ENCODE measurements around the gene NIM1K.
"Not testable (repeated sequence)": the region's sequence is repeated elsewhere in the genome, so short reads cannot be mapped to it uniquely, and the experiment has no call there.

NIM1K gene

DNA sequence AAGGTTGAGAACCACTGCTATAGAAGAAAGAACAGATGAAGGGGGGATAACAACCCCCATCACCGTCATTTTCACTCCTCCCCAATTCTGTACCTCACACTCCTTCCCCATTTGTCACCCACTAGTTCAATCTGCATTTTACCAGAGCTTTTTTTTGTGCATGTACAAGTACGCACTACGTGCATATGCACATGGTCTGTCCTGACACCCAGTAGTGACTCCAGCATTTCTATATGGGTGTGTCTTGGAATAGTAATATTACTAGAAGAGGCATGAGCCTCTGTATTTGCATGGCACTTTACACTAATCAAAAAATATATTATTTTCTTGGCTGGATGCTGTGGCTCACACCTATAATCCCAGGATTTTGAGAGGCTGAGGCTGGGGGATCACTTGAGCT lies 38.7 kb downstream of the NIM1K start:
- no peak for DNase-seq (ENCODE audit: low spot score)

DNA sequence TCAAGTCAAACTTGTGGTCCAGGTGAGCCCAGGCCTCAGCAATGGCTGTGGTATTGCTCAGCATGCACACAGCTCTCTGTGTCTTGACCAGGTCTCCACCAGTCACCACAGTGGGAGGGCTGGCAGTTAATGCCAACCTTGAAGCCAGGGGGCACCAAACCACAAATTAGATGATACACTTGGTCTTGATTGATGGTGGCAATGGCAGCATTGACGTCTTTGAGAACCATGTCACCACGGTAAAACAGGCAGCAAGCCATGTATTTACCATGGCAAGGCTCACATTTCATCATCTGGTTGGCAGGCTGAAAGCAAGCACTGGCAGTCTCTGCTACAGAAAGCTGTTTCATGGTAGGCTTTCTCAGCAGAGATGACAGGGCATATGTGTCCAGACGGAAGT lies 40.0 kb downstream of the NIM1K start:
- no peak for DNase-seq (ENCODE audit: low spot score)

GRCh38 chr5:43232943-43233833 lies 41.2 kb downstream of the NIM1K start:
- no peak for DNase-seq (ENCODE audit: low spot score)

- DNase-seq (ENCODE audit: low spot score), result no peak
These were observed 41.9 kb downstream of the NIM1K start for GRCh38 chr5:43233946-43234345.

DNA sequence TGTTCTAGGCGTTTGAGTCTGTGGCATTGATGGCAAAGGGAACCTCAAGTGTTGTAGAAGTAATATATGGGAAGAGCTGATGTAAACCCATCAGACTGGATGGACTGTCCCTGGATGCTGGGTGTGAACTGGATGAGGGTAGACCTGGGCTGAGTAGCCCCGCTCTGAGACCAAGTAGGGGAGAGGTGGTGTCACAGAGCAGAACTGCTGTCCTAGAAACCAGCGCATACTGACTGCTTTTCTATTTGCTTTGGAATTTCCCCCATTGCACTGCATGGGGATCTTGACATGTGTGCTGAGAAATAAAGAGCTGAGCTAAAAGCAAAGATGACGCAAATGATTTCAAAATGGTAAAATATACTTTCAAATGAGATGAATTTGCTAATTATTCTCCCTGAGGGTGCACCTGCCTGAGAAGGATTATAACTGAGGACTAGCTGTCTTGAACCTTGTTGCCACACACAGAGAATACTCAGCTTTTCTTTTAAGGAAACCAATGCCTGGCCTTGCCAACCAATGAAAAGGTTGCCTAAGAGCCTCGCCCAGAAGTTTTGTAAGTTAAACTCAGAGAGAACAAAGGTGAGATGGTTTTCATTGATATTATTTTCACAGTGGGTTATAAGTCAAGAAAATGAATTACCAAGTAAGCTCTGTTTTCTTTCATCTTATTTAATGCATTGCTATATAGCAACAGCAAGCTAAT lies 44.8 kb downstream of the NIM1K start:
- DNase-seq (ENCODE audit: low spot score), result no peak

GRCh38 chr5:43242196-43242595 lies 50.2 kb downstream of the NIM1K start:
- no peak for DNase-seq (ENCODE audit: low spot score)

DNA sequence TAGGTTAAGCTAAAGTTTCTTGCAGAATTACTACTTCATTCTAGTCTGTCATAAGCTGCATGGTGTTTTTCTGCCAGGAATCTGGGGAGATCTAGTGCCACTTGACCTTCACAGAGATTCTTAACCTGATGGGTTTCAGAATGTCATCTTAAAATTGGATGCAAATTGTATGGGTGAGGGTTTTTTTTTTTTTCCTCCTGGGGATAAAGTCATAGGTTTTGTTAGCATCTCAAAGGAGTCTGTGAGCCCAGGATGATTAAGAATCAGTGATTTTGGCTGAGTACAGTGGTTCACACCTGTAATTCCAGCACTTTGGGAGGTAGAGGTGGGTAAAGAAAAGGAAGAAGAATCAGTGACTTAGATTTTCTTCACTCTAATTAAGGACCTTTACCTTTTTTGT lies 51.2 kb downstream of the NIM1K start:
- no peak for DNase-seq (ENCODE audit: low spot score)

GRCh38 chr5:43244823-43245565 lies 53.0 kb downstream of the NIM1K start:
- no peak for DNase-seq (ENCODE audit: low spot score)

- no peak for DNase-seq (ENCODE audit: low spot score)
These were observed 53.8 kb downstream of the NIM1K start for GRCh38 chr5:43245724-43246385.

DNA sequence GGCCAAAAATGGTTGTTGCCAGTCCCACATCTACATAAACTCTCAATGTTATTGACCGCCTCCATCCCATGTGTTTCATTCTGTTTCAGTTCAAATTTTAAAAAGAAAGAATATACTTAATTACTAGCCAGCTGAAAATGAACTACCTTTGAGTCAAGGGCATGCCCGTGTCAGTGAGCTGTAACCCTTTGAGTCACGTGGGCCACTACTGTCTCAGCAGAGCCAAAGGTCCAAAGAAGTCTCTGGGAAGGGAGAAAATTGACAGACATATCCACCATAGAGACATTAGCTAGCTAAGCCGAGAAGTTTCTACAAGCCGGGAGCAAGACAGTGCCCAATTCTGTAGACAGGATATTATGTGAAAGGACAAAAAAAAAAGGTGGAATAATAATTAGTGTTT lies 59.7 kb downstream of the NIM1K start:
- no peak for DNase-seq (ENCODE audit: low spot score)

GRCh38 chr5:43255704-43256103 lies 63.7 kb downstream of the NIM1K start:
- DNase-seq (ENCODE audit: low spot score), result no peak

DNA sequence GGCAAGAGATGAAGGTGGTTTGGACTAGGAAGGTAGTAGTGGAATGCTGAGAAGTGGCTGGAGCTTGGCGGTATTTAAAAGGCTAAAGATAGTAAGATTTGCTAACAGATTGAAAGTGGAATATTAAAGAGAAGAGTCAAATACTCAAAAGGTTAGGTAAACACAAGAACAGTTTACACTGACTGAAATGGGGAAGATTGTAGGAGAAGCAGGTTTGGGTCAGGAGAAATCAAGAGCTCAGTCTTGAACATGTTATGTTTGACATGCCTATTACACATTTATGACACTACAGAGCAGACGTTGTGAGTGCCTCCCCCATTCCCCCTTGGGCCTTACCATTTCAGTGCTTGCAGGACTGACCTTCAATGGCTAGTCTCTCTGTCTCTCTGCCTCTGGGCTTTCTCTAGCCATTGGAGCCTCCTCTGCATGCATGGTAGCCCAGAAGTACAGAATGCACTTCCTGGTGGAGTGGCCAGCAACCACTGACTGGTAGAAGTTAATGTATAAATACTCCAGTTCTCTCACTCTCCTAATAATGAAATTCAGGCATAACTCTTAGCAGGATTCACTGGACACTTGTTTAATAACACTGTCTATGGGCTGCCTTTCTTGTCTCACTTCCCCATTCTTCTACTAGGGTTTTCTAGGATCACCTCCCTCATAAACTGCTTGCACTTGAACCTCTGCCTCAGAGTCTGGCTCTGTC lies 64.4 kb downstream of the NIM1K start:
- no peak for DNase-seq (ENCODE audit: low spot score)

GRCh38 chr5:43258116-43258515 lies 66.1 kb downstream of the NIM1K start:
- DNase-seq (ENCODE audit: low spot score), result no peak

GRCh38 chr5:43262269-43262668 lies 70.2 kb downstream of the NIM1K start:
- DNase-seq (ENCODE audit: low spot score), result not testable (repeated sequence)

DNA sequence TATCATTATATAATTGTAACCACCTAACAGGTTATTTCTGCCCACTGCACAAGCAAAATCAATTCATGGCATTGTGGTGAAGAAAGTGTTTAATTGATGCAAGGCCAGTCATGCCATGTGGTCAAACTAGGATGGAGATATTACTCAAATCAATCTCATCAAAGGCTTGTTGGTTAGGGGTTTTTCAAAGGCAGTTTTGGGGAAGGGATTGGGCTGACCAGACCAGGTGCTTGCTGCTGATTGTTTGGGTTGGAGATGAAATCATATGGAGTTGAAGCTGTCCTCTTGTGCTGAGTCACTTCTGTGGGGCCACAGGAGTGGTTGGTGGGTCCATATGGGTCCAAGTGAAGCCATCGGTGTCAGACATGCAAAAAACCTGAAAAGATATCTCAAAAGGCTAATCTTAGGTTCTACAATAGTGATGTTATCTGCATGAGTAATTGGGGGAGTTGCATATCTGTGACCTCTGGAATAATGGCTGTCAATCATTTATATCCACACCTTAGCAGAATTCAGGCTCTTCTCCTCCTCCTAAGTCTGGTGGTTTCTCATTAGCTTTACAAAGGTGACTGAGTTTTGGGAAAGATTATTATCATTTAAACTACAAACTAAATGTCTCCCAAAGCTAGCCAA lies 76.3 kb downstream of the NIM1K start:
- no peak for DNase-seq (ENCODE audit: low spot score)

GRCh38 chr5:43270645-43271044 lies 78.6 kb downstream of the NIM1K start:
- no peak for DNase-seq (ENCODE audit: low spot score)

- no peak for DNase-seq (ENCODE audit: low spot score)
These were observed 81.5 kb downstream of the NIM1K start for GRCh38 chr5:43273552-43273951.

GRCh38 chr5:43274435-43275114 lies 82.5 kb downstream of the NIM1K start:
- DNase-seq (ENCODE audit: low spot score), result no peak

DNA sequence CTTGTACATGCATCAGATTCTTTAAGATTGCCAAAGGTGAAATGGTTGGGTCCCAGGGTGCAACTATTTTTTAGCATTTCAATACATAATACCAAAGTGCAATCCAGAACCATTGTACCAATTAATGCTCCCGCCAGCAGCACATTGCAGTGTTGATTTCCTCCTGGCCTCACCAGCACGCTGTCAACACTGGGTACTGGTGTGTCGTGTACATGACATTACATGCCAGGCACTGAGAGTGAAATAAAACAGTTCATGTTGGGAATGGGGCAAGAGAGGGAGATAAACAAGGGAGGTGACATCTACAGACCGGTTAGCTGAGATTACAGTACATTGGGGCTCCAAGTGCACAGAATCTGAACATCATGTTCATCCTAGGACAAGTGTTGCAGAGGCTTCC lies 83.4 kb downstream of the NIM1K start:
- no peak for DNase-seq (ENCODE audit: low spot score)

DNA sequence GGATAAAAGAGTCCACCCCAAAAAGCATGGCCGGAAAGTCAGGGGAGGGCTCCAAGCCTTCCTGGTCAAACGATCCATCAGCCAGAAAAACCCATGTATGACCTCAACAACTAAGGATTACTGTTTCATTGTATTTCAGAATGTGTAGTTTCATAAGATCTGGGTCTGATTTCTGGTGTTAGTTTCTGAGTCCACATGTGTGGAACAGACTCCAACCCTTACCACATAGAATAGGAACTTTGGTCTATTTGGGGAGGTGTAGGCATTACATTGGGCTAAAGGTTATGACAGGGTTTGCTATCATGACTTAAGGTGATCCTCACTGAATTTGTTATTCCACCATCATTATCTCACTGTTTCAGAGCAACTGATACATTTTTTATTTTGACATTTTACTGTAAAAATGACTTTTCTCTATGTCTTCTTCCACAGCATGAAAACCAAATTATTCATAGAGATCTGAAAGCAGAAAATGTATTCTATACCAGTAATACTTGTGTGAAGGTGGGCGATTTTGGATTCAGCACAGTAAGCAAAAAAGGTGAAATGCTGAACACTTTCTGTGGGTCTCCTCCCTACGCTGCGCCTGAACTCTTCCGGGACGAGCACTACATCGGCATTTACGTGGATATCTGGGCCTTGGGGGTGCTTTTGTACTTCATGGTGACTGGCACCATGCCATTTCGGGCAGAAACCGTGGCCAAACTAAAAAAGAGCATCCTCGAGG lies 87.7 kb downstream of the NIM1K start:
- no peak for DNase-seq (ENCODE audit: low spot score)
